HepG2 (cell line): Measurements from ENCODE around the gene LSM14B. TPM values are rescaled to one million over a fixed set of nuclear protein-coding genes. Genes with fewer than 3 reads are reported as not detected.

ENCODE experiments used
- ADNP ChIP-seq: sonication (generic); formaldehyde crosslinking; IDR thresholded peaks from 2 replicates; pipeline ENCODE4 v1.4.0; 2020; ENCODE audit warnings: missing genetic modification reagents
- AKAP8 ChIP-seq: sonication (generic); formaldehyde crosslinking; IDR thresholded peaks from 2 replicates; pipeline ENCODE4 v1.5.1; 2020; ENCODE audit warnings: mild to moderate bottlenecking, missing genetic modification reagents
- ATM ChIP-seq: fragments of 450-650 bp; IDR thresholded peaks from 2 replicates; pipeline ENCODE4 v1.7.1; 2017; ENCODE audit warnings: mild to moderate bottlenecking, borderline replicate concordance
- HCFC1 ChIP-seq: fragments of 150-350 bp; IDR thresholded peaks from 2 replicates; pipeline ENCODE4 v1.6.1; 2014; ENCODE audit warnings: low read depth, low read length
- NFE2 ChIP-seq: sonication (generic); formaldehyde crosslinking; IDR thresholded peaks from 2 replicates; pipeline ENCODE4 v1.4.0; 2020; ENCODE audit warnings: missing genetic modification reagents
- NFE2L2 ChIP-seq: fragments of 150-350 bp; IDR thresholded peaks from 2 replicates; pipeline ENCODE4 v1.6.1; 2014; ENCODE audit warnings: low read length
- PRPF4 ChIP-seq: fragments of 200-400 bp; formaldehyde crosslinking; IDR thresholded peaks from 2 replicates; pipeline ENCODE4 v1.6.1; 2016; ENCODE audit warnings: low read length, low read depth; ENCODE audit not compliant: poor library complexity, severe bottlenecking
- RARG ChIP-seq: sonication (generic); formaldehyde crosslinking; IDR thresholded peaks from 2 replicates; pipeline ENCODE4 v1.4.0; 2020; ENCODE audit warnings: low read depth, mild to moderate bottlenecking, missing genetic modification reagents
- REXO4 ChIP-seq: sonication (generic); formaldehyde crosslinking; IDR thresholded peaks from 2 replicates; pipeline ENCODE4 v1.8.0; 2022; ENCODE audit warnings: missing genetic modification reagents, mild to moderate bottlenecking, borderline replicate concordance
- RXRA ChIP-seq: sonication (generic); formaldehyde crosslinking; IDR thresholded peaks from 2 replicates; pipeline ENCODE4 v1.5.1; 2020; ENCODE audit warnings: missing genetic modification reagents
- SMAD1 ChIP-seq: sonication (generic); formaldehyde crosslinking; IDR thresholded peaks from 2 replicates; pipeline ENCODE4 v1.4.0; 2020; ENCODE audit warnings: missing genetic modification reagents, low read depth, mild to moderate bottlenecking, borderline replicate concordance
- SMAD9 ChIP-seq: sonication (generic); formaldehyde crosslinking; IDR thresholded peaks from 2 replicates; pipeline ENCODE4 v1.5.1; 2020; ENCODE audit warnings: mild to moderate bottlenecking, missing genetic modification reagents
- SP1 ChIP-seq, 2 experiments: fragments of 450-650 bp in 1 of 2; sonication (generic) in 1 of 2; formaldehyde crosslinking in 1 of 2; IDR thresholded peaks; 2 replicates each; pipeline versions ENCODE4 v1.4.0 to v1.6.1; 2016 to 2020; ENCODE audit warnings: missing genetic modification reagents in 1 of 2
- SP140L ChIP-seq: sonication (generic); formaldehyde crosslinking; IDR thresholded peaks from 2 replicates; pipeline ENCODE4 v1.4.0; 2020; ENCODE audit warnings: missing genetic modification reagents, borderline replicate concordance
- ZBTB7B ChIP-seq: sonication (generic); formaldehyde crosslinking; IDR thresholded peaks from 2 replicates; pipeline ENCODE4 v1.4.0; 2020; ENCODE audit warnings: missing genetic modification reagents
- ZNF382 ChIP-seq: sonication (generic); formaldehyde crosslinking; IDR thresholded peaks from 2 replicates; pipeline ENCODE4 v1.5.0; 2020; ENCODE audit warnings: missing genetic modification reagents, mild to moderate bottlenecking, borderline replicate concordance
- ZNF552 ChIP-seq: sonication (generic); formaldehyde crosslinking; IDR thresholded peaks from 2 replicates; pipeline ENCODE4 v1.9.0; 2022; ENCODE audit warnings: missing genetic modification reagents, mild to moderate bottlenecking, borderline replicate concordance
- ZNF598 ChIP-seq: sonication (generic); formaldehyde crosslinking; IDR thresholded peaks from 2 replicates; pipeline ENCODE4 v1.5.1; 2020; ENCODE audit warnings: mild to moderate bottlenecking, missing genetic modification reagents, borderline replicate concordance
- ZNF713 ChIP-seq: sonication (generic); formaldehyde crosslinking; IDR thresholded peaks from 2 replicates; pipeline ENCODE4 v1.4.0; 2020; ENCODE audit warnings: mild to moderate bottlenecking, missing genetic modification reagents
- ZNF816 ChIP-seq: sonication (generic); formaldehyde crosslinking; IDR thresholded peaks from 2 replicates; pipeline ENCODE4 v1.8.0; 2022; ENCODE audit warnings: missing genetic modification reagents, mild to moderate bottlenecking, borderline replicate concordance
- polyA plus RNA-seq, 8 experiments: library from polyadenylated mRNA; depleted of rRNA in 3 of 8; stranded (reverse) in 7 of 8; unstranded in 1 of 8; fragments of >200 nt; fragmentation: Illumina TruSeq in 4 of 8; extraction: Trizol in 4 of 8; gene quantifications; 2 replicates each; pipeline versions ENCODE4 v1.2.1 to v1.2.3, GENCODE V29; 2011 to 2016; ENCODE audit warnings: low read depth in 4 of 8, missing spikeins in 1 of 8, mixed read lengths in 1 of 8; ENCODE audit not compliant: insufficient read depth in 1 of 8
- total RNA-seq, 5 experiments: library from RNA; depleted of rRNA; stranded (reverse); fragments of >200 nt; fragmentation: Illumina TruSeq; extraction: Trizol; gene quantifications; 2 replicates each; pipeline ENCODE4 v1.2.3, GENCODE V29; 2016; ENCODE audit warnings: low read depth in 1 of 5
- TF ChIP-seq, protein P1 (sequence below): sonication (generic); formaldehyde crosslinking; IDR thresholded peaks from 2 replicates; pipeline ENCODE4 v1.4.0; 2020; ENCODE audit warnings: low read depth, missing genetic modification reagents
- TF ChIP-seq, protein P2 (sequence below): IDR thresholded peaks from 2 replicates; pipeline ENCODE4 v1.6.1; 2016; ENCODE audit warnings: mild to moderate bottlenecking, missing biosample characterization, missing genetic modification reagents
- TF ChIP-seq, protein P3 (sequence below): sonication (generic); formaldehyde crosslinking; IDR thresholded peaks from 2 replicates; pipeline ENCODE4 v1.4.0; 2020; ENCODE audit warnings: missing genetic modification reagents, borderline replicate concordance
- TF ChIP-seq, protein P4 (sequence below): sonication (generic); formaldehyde crosslinking; IDR thresholded peaks from 2 replicates; pipeline ENCODE4 v1.4.0; 2020; ENCODE audit warnings: mild to moderate bottlenecking, missing genetic modification reagents

Gene LSM14B
- total and polyA plus RNA-seq, 2 of the 13 experiments (the other 11 are each of a cell fraction or from before 2014, with no cell fraction given): 43.3 to 79.2 TPM

DNA sequence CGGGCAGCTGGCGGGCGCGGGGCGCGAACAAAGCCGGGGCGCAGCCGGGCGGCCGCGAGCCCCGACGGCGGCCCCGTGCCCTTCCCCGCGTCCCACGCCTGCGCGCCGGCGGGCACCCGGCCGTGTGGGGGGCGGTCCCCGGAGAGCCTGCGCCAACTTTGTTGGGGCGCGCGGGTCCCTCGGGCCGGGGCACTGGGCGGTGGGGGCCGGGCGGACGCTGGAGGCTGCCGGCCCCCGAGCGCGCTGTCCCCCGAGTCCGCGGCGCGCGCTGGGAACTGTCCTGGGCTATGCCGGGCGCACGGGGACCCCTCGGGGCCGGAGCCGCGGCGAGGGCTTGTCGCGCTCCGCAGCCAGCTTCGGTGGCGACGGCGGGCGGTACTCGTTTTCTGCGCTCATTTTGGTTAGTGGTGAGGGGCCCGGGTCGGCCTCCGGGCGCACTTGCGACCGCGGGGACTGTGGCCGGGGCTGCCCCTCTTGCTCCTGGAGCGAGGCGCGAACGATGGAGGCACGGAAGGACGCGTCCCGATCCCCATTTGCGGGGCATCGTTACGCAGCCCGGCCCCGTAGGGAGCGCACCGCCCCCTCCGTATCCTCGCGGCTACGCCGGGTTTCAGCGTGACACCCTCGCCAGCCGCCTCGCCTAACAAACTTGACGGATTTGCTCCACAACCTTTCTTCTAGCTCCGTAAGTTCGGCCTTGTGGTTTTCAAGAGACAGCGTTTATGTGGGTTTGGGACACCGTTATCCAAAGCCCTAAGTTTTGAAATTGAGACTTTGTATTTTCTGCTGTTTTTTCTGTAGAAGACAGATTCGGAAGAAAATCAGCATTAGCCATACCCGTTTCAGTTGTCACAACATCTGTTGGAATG, 21.9 kb downstream of the LSM14B start (continued):
- TF ChIP-seq PRPF4 (no peak), ZNF816 (CRISPR knock-in tag) (no peak), ZNF713 (0 out of 2 replicates have a peak, but pooled peaks have one; percentile 25), ATM (no peak), HCFC1 (no peak), ZNF382 (CRISPR knock-in tag) (no peak), RXRA (CRISPR knock-in tag) (peak; percentile 51; the same call in 1 of the 2 replicates), ADNP (no peak), ZNF598 (CRISPR knock-in tag) (no peak; the same call in 1 of the 2 replicates), REXO4 (peak; percentile 62; the same call in 1 of the 2 replicates), RARG (no peak), AKAP8 (CRISPR knock-in tag) (no peak), SMAD9 (CRISPR knock-in tag) (no peak), SP140L (CRISPR knock-in tag) (no peak), NFE2 (CRISPR knock-in tag) (no peak), SP1 (IDR thresholded peaks at IDR 0.05) (no peak), SP1 (CRISPR knock-in tag; IDR thresholded peaks at IDR 0.05) (peak; percentile 57; the same call in 1 of the 2 replicates), ZBTB7B (CRISPR knock-in tag) (no peak), ZNF552 (CRISPR knock-in tag) (no peak; the same call in 1 of the 2 replicates), NFE2L2 (no peak), SMAD1 (CRISPR knock-in tag) (no peak)
- TF ChIP-seq, protein P1, sequence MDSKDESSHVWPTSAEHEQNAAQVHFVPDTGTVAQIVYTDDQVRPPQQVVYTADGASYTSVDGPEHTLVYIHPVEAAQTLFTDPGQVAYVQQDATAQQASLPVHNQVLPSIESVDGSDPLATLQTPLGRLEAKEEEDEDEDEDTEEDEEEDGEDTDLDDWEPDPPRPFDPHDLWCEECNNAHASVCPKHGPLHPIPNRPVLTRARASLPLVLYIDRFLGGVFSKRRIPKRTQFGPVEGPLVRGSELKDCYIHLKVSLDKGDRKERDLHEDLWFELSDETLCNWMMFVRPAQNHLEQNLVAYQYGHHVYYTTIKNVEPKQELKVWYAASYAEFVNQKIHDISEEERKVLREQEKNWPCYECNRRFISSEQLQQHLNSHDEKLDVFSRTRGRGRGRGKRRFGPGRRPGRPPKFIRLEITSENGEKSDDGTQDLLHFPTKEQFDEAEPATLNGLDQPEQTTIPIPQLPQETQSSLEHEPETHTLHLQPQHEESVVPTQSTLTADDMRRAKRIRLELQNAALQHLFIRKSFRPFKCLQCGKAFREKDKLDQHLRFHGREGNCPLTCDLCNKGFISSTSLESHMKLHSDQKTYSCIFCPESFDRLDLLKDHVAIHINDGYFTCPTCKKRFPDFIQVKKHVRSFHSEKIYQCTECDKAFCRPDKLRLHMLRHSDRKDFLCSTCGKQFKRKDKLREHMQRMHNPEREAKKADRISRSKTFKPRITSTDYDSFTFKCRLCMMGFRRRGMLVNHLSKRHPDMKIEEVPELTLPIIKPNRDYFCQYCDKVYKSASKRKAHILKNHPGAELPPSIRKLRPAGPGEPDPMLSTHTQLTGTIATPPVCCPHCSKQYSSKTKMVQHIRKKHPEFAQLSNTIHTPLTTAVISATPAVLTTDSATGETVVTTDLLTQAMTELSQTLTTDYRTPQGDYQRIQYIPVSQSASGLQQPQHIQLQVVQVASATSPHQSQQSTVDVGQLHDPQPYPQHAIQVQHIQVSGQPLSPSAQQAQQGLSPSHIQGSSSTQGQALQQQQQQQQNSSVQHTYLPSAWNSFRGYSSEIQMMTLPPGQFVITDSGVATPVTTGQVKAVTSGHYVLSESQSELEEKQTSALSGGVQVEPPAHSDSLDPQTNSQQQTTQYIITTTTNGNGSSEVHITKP (CRISPR knock-in tag): peak; percentile 95
- TF ChIP-seq, protein P2, sequence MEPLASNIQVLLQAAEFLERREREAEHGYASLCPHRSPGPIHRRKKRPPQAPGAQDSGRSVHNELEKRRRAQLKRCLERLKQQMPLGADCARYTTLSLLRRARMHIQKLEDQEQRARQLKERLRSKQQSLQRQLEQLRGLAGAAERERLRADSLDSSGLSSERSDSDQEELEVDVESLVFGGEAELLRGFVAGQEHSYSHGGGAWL: peak; percentile 58; the same call in 1 of the 2 replicates
- TF ChIP-seq, protein P3, sequence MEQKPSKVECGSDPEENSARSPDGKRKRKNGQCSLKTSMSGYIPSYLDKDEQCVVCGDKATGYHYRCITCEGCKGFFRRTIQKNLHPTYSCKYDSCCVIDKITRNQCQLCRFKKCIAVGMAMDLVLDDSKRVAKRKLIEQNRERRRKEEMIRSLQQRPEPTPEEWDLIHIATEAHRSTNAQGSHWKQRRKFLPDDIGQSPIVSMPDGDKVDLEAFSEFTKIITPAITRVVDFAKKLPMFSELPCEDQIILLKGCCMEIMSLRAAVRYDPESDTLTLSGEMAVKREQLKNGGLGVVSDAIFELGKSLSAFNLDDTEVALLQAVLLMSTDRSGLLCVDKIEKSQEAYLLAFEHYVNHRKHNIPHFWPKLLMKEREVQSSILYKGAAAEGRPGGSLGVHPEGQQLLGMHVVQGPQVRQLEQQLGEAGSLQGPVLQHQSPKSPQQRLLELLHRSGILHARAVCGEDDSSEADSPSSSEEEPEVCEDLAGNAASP (CRISPR knock-in tag): no peak; the same call in 1 of the 2 replicates
- TF ChIP-seq, protein P4, sequence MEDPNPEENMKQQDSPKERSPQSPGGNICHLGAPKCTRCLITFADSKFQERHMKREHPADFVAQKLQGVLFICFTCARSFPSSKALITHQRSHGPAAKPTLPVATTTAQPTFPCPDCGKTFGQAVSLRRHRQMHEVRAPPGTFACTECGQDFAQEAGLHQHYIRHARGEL (CRISPR knock-in tag): no peak
